Measurements from ENCODE around the gene HS6ST1.

GRCh38 chr2:128303095-128303791, 15.4 kb downstream of the HS6ST1 start:
- TF ChIP-seq POLR2A (IDR thresholded peaks at IDR 0.05) (no peak), CTCF (IDR thresholded peaks at IDR 0.05) (no peak), POLR2AphosphoS5 (IDR thresholded peaks at IDR 0.05) (no peak), EP300 (IDR thresholded peaks at IDR 0.05; ENCODE audit: low read depth) (no peak)
